ENCODE data around the gene PRKCSH.

- TF ChIP-seq ZNF426 (tag by site-specific recombination; IDR thresholded peaks at IDR 0.05), result no peak
- no peak for TF ChIP-seq CTCF (tag by site-specific recombination; IDR thresholded peaks at IDR 0.05)
- no peak for TF ChIP-seq ZNF510 (tag by site-specific recombination; IDR thresholded peaks at IDR 0.05; ENCODE audit: insufficient replicate concordance)
Observed at GRCh38 chr19:11418094-11418548, 17.3 kb upstream of the PRKCSH start.
